Activated CD8-positive, alpha-beta memory T cell treated with anti-CD3 and anti-CD28 coated beads, Interleukin-2, amount 50 U/mL, for 4 hours (primary cell): ENCODE measurements around the gene OLFM2.
A peak's percentile ranks its signal among the peaks of the same experiment; 100 is the strongest.
"Not testable (repeated sequence)": the region's sequence is repeated elsewhere in the genome, so short reads cannot be mapped to it uniquely, and the experiment has no call there.

Experiments
- DNase-seq: peaks from one replicate; pipeline ENCODE4 v3.0.0-alpha.2; 2020

Gene OLFM2

DNA sequence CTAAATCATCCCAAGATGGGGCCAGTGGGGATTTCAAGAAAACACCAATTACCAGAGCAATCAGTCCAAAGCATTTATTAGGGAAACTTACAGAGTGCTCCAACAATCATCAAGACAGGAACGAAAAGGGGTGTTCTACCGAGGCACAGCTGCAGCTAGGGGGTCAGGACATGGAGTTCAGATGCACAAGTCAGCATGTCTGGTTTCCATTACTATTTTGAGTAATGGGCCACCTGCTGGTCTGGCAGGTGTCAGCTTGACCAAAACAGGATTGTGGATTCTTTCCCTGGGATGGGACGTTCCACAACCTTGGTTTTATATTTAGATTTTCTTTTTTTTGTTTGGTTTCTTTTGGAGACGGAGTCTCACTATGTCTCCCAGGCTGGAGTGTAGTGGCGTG lies 112.5 kb downstream of the OLFM2 start:
- no peak for DNase-seq

DNA sequence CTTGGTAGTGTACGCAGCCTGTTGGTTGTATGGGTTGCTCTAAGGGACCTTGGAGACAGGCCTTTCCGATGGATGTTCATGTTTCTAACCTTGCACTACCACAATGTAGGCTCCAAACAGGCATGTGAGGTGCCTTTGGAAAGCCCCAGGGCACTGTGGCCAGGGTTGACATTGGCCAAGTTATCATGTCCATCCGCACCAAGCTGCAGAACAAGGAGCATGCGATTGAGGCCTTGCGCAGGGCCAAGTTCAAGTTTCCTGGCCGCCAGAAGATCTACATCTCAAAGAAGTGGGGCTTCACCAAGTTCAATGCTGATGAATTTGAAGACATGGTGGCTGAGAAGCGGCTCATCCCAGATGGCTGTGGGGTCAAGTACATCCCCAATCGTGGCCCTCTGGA lies 116.3 kb downstream of the OLFM2 start:
- not testable (repeated sequence) for DNase-seq

DNA sequence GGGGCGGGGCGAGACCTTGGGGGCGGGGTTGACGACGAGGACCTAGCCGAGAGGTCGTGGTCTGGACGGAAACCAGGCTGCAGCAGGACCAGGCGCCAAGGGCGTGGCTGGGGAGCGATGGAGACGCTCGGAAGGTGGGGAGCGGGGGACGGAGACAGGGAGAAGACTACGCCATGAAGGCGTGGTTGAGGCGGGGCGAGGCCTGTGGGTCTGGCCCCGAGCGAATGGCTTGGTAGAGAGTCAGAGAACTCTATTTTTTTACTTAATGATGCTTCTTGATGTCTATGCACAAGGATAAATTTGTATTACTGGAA lies 116.8 kb downstream of the OLFM2 start:
- no peak for DNase-seq

DNA sequence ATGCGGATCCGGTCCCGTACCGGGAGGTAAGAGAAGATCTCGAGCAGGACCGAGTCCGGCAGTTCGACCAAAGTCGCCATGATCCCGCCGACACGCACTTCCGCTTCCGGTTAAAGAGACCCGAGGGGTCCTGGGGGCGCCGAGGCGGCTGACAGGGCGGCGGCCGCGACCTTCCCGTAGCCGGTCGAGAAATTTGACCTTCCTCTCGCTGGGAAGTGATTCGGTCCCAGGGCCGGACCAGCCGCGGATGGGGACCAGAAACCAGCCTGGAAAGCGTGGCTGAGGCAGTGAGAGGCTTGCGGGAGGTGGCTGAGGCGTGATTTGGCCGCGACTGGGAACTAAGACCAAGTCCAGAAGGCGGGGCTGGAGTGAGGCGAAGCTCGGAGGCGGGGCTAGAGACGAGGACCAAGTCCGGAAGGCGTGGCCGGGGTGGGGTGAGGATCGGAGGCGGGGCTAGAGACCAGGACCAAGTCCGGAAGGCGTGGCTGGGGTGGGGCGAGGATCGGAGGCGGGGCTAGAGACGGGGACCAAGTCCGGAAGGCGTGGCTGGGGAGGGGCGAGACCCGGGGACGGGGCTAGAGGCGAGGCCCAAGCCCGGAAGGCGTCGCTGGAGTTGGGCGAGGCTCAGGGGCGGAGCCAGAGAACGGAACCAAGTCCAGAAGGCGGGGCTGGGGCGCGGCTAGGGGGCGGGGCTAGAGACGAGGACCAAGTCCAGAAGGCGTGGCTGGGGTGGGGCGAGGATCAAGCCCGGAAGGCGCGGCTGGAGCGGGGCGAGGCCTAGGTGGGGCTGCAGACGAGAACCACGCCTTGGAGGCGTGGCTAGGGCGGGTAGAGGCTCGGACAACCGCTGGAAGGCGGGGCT lies 117.3 kb downstream of the OLFM2 start, which contains the start of gene FBXL12:
Gene FBXL12 (minus strand): TSS at position 346 of the 862 bp plus-strand sequence. CDS start 266 bp downstream, at position 80.
- peak; percentile 100 for DNase-seq

DNA sequence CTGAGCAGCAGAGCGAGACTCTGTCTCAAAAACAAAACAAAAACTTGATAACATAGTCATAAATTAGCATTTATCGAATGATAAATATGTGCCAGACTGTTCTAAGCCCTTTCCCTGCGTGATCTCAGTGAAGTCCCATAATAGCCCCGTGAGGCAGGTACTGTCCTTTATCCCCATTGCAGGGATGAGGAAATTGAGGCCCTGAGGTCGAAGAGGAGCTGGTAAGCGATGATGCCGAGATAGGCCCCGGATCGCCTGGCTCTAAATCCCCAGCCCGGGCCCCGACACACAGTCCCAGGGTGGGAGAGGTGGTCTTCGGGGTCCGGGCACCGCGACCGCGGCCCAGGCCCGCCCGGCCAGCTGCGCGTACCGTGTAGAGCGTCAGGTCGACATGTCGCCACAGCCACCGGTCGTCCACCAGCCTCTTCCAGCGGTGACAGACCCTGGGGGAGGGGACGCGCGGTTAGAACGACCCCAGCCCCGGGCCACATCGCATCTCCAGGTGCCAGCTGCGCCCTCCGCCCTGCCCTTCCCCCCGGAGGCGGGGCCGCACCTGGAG lies 118.1 kb downstream of the OLFM2 start:
- no peak for DNase-seq

DNA sequence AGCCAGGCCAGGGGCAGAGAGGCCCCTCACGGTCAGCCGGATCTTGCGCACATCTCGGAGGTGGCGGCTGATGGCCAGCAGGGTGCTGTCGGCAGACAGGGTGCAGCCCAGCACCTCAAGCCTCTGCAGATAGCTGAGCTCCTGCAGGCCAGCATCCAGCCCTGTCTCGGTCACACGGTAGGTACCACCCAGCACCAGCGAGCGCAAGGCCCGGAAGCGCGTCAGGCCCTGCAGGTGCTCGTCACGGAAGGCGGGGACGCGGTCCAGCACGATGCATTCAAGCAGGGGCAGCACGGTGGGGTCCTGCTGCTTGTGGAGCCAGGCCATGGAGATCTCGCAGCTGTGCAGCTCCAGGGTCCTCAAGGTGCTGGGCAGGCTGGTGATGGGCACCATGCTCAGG lies 125.2 kb downstream of the OLFM2 start:
- DNase-seq: no peak

DNA sequence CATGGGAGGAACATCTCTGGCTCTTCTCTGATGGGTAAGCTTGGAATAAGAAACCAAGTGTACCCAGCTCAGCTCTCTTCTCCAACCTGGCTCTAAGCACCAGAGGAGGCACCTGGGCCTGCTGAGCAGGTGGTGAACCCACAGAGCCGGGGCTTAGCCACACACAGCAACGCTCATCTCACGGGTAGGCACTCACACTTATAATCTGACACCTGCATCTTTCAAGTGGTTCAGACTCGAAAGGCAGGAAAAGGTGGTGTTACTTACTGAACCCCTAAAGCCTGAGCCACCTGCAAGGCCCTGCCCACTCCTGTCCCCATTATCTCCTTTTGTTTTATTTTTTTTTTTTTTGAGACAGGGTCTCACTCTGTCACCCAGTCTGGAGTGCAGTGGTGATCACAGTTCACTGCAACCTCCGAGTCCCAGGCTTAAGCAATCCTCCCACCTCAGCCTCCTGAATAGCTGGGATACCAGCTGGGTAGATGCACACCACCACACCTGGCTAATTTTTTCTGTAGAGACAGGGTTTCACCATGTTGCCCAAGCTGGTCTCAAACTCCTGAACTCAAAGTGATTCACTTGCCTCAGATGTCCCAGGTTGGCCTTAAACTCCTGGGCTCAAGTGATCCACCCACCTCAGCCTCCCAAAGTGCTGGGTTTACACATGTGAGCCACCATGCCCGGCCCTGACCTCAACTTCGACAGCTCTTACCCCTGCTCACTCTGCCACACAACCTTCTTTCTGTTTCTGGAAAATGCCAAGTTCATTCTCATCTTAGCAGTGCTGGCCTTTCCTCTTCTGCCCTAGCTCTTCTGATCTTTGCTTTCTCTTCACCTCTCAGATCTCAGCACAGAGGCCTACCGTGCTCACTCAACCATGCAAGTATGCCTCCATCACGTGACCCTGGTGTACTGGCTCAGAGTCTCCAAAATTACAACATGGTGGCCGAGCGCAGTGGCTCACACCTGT lies 127.2 kb downstream of the OLFM2 start:
- no peak for DNase-seq

DNA sequence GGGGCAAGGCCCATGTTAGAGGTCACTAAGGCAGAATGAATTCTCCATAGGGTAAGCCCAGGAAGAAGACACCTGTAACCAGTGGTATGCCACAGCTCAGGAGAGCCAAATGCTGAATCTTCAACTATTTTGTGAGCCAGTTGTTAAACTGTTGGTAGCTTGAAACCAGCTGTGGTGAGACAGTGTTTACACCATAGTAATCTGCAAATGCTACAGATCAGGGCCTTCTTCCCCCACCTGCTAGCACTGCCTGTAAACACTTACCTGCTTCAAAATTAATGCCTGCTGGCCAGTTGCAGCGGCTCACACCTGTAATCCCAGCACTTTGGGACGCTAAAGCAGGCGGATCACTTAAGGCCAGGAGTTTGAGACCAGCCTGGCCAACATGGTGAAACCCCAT lies 129.5 kb downstream of the OLFM2 start:
- no peak for DNase-seq
